ENCODE data around the gene SPRY1. TPM values are rescaled to one million over a fixed set of nuclear protein-coding genes. Genes with fewer than 3 reads are reported as not detected.

SPRY1 gene
- total and polyA plus RNA-seq, 2 of the 8 experiments (the other 6 are each of a cell fraction or from before 2014, with no cell fraction given), result 11.7 to 56.2 TPM

DNA sequence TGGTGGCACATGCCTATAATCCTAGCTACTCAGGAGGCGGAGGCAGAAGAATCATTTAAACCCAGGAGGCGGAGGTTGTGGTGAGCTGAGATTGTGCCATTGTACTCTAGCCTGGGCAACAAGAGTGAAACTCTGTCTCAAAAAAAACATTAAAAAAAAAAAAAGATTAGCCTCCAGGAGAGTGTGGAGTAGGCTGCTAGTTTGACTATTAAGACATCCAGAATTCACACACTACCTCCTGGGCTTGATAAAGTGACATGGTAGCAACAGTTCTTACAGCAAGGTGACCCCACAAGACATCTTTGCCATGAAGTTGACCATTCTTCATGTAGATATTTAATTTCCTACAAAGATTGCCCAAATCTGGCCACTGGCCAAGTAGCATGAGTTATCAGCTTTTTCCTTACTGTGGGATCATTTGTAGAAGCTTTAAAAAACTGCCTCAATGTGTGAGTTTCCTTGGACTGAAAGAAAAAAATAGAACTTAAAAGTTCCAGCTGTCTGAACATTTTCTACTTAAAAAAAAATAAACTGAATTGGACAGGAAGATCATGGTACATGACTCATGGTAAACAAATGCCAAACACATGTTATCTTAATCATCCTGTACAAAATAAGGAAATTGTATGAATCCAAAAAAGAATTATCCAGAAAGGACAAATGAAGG is 35.3 kb upstream of the SPRY1 start:
- Histone ChIP-seq H2AK5ac (ENCODE audit: low read depth, low read length) (no peak overlapping the region), H3K4me2 (ENCODE audit: insufficient read depth in 1 of 2, low read depth in 2 of 2, low read length in 2 of 2) (no peak overlapping the region)
- no peak for TF ChIP-seq SRF (IDR thresholded peaks at IDR 0.05; ENCODE audit: low read depth, low read length)
- no peak for TF ChIP-seq CTBP2 (IDR thresholded peaks at IDR 0.05; ENCODE audit: borderline replicate concordance, insufficient read depth, insufficient read length, low read length)
- TF ChIP-seq TBP (IDR thresholded peaks at IDR 0.05; ENCODE audit: low read depth, low read length), result no peak
- TF ChIP-seq TEAD4 (IDR thresholded peaks at IDR 0.05; ENCODE audit: low read depth, low read length), result no peak
- no peak for TF ChIP-seq NANOG (IDR thresholded peaks at IDR 0.05; ENCODE audit: insufficient read depth, low read depth, low read length, poor library complexity, severe bottlenecking)
- TF ChIP-seq HDAC2 (IDR thresholded peaks at IDR 0.05; ENCODE audit: borderline replicate concordance in 1 of 2, low read depth in 2 of 2, low read length in 2 of 2), result no peak
- TF ChIP-seq CBX5 (IDR thresholded peaks at IDR 0.05; ENCODE audit: low read depth, low read length), result no peak
- TF ChIP-seq SIRT6 (IDR thresholded peaks at IDR 0.05; ENCODE audit: low read length), result no peak
- no peak for TF ChIP-seq BCL11A (IDR thresholded peaks at IDR 0.05; ENCODE audit: low read depth in 2 of 2, low read length in 2 of 2)
- no peak for TF ChIP-seq SIN3A (conservative IDR thresholded peaks at IDR 0.05 in 1 of 2, IDR thresholded peaks at IDR 0.05 in 1 of 2; ENCODE audit: low read depth in 1 of 2, low read length in 2 of 2)
- TF ChIP-seq ASH2L (IDR thresholded peaks at IDR 0.05; ENCODE audit: low read length), result no peak

More for the DNA sequence above, 35.3 kb upstream of the SPRY1 start:
- H4K8ac ChIP-seq (ENCODE audit: extremely low read depth, insufficient read depth, low read length), result no peak overlapping the region
- peaks cover 0 to 6% (median 0%) of the 10 kb centered on the region in 4 experiments; a peak in 2 of 8 replicates for H3K36me3 ChIP-seq (ENCODE audit: control insufficient read depth in 2 of 4, insufficient read depth in 4 of 4, low read length in 3 of 4)
- H2BK120ac ChIP-seq (replicated peaks; ENCODE audit: low read depth, low read length), result no peak overlapping the region
- H2AFZ ChIP-seq (ENCODE audit: low read length), result no peak overlapping the region
- no peak overlapping the region for H3K14ac ChIP-seq (ENCODE audit: insufficient read length)
- no peak overlapping the region for H2BK20ac ChIP-seq (ENCODE audit: low read length)
- H3K4me1 ChIP-seq (replicated peaks in 1 of 4; ENCODE audit: control insufficient read depth in 3 of 4, insufficient read depth in 4 of 4, low read length in 3 of 4), result 0 out of 7 replicates have a peak, but pooled peaks cover 0 to 3% (median 0%) of the 10 kb centered on the region in 4 experiments
- CTCF ChIA-PET (ENCODE audit: partially characterized antibody), result interaction anchor here (0.8 to 1.8 kb wide), 4 partner anchors 9 to 300 kb away, joined by 3 to 4 read pairs (median 3); no protein-coding TSS in a partner anchor
- 96% methylated on average over 2 of the region's 2 CpGs; no CpG with 5 or more reads in 1 of the 2 experiments for WGBS, 2 experiments (ENCODE audit: extremely low coverage in 1 of 2, insufficient coverage in 1 of 2, insufficient read length in 1 of 2, insufficient replicate concordance in 2 of 2, low coverage in 1 of 2, low lambda C conversion rate in 2 of 2, missing lambda C conversion rate in 1 of 2)
- no peak overlapping the region for H3K4me3 ChIP-seq (ENCODE audit: extremely low read depth in 1 of 4, insufficient read depth in 2 of 4, low read depth in 3 of 4, low read length in 4 of 4)
- H3K27me3 ChIP-seq (replicated peaks in 1 of 4; ENCODE audit: control insufficient read depth in 3 of 4, extremely low read depth in 1 of 4, insufficient read depth in 3 of 4, low read length in 3 of 4), result no peaks in the 10 kb centered on the region
- no peak overlapping the region for H3K18ac ChIP-seq (ENCODE audit: extremely low read depth, low read length)
- FAIRE-seq (no peak), DNase-seq (ENCODE audit: low read depth in 1 of 2, low spot score in 2 of 2) (no peak)
- no peak overlapping the region for H3K9ac ChIP-seq (replicated peaks in 1 of 4; ENCODE audit: extremely low read depth in 1 of 4, low read depth in 3 of 4, low read length in 3 of 4)
- no peak overlapping the region for H3K56ac ChIP-seq (replicated peaks; ENCODE audit: insufficient read length, low read depth, low read length)
- no peak overlapping the region for H3K23ac ChIP-seq (ENCODE audit: insufficient read length)
- no peak overlapping the region for H4K91ac ChIP-seq (replicated peaks; ENCODE audit: insufficient read length, low read length)
- peaks cover 0 to 7% of the 10 kb centered on the region in 2 experiments; a peak in 3 of 4 replicates for H3K9me3 ChIP-seq (ENCODE audit: insufficient read depth in 2 of 2, low read depth in 1 of 2, low read length in 1 of 2)
- POLR2A ChIA-PET (ENCODE audit: partially characterized antibody), result no interaction called here
- no peak overlapping the region for H3K27ac ChIP-seq (ENCODE audit: low read depth, low read length)
- H2BK5ac ChIP-seq (ENCODE audit: low read depth, low read length), result no peak overlapping the region
- H4K5ac ChIP-seq (ENCODE audit: insufficient read length, low read depth, low read length), result no peak overlapping the region
- H4K20me1 ChIP-seq (replicated peaks in 1 of 2; ENCODE audit: control insufficient read depth in 1 of 2, insufficient read depth in 2 of 2, low read length in 2 of 2), result no peaks in the 10 kb centered on the region
- H2BK12ac ChIP-seq (ENCODE audit: low read depth, low read length), result no peak overlapping the region
- no peak overlapping the region for H3K4ac ChIP-seq (replicated peaks; ENCODE audit: insufficient read length, low read depth, low read length)
- no peaks in the 10 kb centered on the region for H3K79me1 ChIP-seq (ENCODE audit: low read depth, low read length)
- no peaks in the 10 kb centered on the region for H3K23me2 ChIP-seq (ENCODE audit: low read depth, low read length)
- no peak overlapping the region; the same call in 1 of the 2 replicates for H2BK15ac ChIP-seq (ENCODE audit: low read length)
- no peaks in the 10 kb centered on the region for H3K79me2 ChIP-seq (ENCODE audit: control insufficient read depth in 1 of 2, insufficient read depth in 2 of 2, low read length in 2 of 2)
